IMR-90 (cell line): ENCODE data around the gene BEGAIN. TPM values are rescaled to one million over a fixed set of nuclear protein-coding genes. Genes with fewer than 3 reads are reported as not detected.

Experiments used
- ATAC-seq: fragments of 200-7000 bp; cut with Tn5 transposase; 2 replicates; pipeline ENCODE4 v1.9.1; 2020; ENCODE audit warnings: low read depth, mild to moderate bottlenecking, moderate library complexity
- BruUV-seq: library from RNA; stranded (reverse); fragments of 400-500 nt; replicated peaks from 2 replicates; lab custom pipeline; 2021; lab: Mats Ljungman, UMichigan
- CTCF ChIA-PET: fragments of 300-600 bp; formaldehyde crosslinking; extraction: SDS; loops from one replicate; lab custom pipeline; 2021; ENCODE audit warnings: antibody characterized with exemption; lab: Yijun Ruan, JAX
- POLR2A ChIA-PET: fragments of 300-600 bp; sonication (Branson Sonifier 250); formaldehyde crosslinking; loops from one replicate; lab custom pipeline; 2022; ENCODE audit warnings: antibody characterized with exemption; ENCODE audit not compliant: unreplicated experiment; lab: Charles Lee
- DNase-seq: peaks from one replicate; pipeline ENCODE4 v3.0.0; 2013
- H2AFZ ChIP-seq: replicated peaks from 2 replicates; pipeline ENCODE3; 2013; ENCODE audit warnings: low read length, mild to moderate bottlenecking; ENCODE audit not compliant: poor library complexity
- H2AK5ac ChIP-seq: 2 replicates; pipeline ENCODE4 v1.6.1; 2013; ENCODE audit warnings: low read depth, low read length, inconsistent platforms
- H2AK9ac ChIP-seq: replicated peaks from 2 replicates; pipeline ENCODE3; 2013; ENCODE audit warnings: mild to moderate bottlenecking, low read depth, low read length, moderate library complexity; ENCODE audit not compliant: poor library complexity
- H2BK120ac ChIP-seq: 2 replicates; pipeline ENCODE4 v1.6.1; 2013; ENCODE audit warnings: low read depth, low read length, inconsistent platforms
- H2BK15ac ChIP-seq: 3 replicates; pipeline ENCODE4 v1.6.1; 2013; ENCODE audit warnings: low read depth, low read length, inconsistent platforms
- H2BK20ac ChIP-seq: 2 replicates; pipeline ENCODE4 v1.6.1; 2013; ENCODE audit warnings: low read depth, mild to moderate bottlenecking, inconsistent platforms, low read length, moderate library complexity
- H2BK5ac ChIP-seq: 2 replicates; pipeline ENCODE4 v1.6.1; 2013; ENCODE audit warnings: mild to moderate bottlenecking, low read depth, low read length, inconsistent platforms; ENCODE audit not compliant: poor library complexity, severe bottlenecking
- H3K14ac ChIP-seq: replicated peaks from 2 replicates; pipeline ENCODE4 v1.6.1; 2013; ENCODE audit warnings: low read depth, low read length, inconsistent platforms
- H3K18ac ChIP-seq: 2 replicates; pipeline ENCODE4 v1.6.1; 2013; ENCODE audit warnings: low read depth, low read length, control low read depth
- H3K23ac ChIP-seq: 2 replicates; pipeline ENCODE4 v1.6.1; 2013; ENCODE audit warnings: low read depth, low read length, inconsistent platforms
- H3K27ac ChIP-seq: 2 replicates; pipeline ENCODE4 v1.5.1; 2013; ENCODE audit warnings: mild to moderate bottlenecking, control low read depth, low read length; ENCODE audit not compliant: insufficient read depth
- H3K27me3 ChIP-seq: 2 replicates; pipeline ENCODE4 v1.6.1; 2013; ENCODE audit warnings: low read length; ENCODE audit not compliant: control insufficient read depth, insufficient read depth
- H3K36me3 ChIP-seq: 2 replicates; pipeline ENCODE4 v1.6.1; 2013; ENCODE audit warnings: low read length, mixed read lengths; ENCODE audit not compliant: control insufficient read depth, insufficient read depth
- H3K4ac ChIP-seq: 2 replicates; pipeline ENCODE4 v1.6.1; 2013; ENCODE audit warnings: low read depth, low read length, inconsistent platforms
- H3K4me1 ChIP-seq: 2 replicates; pipeline ENCODE4 v1.6.1; 2013; ENCODE audit warnings: low read length, mixed read lengths; ENCODE audit not compliant: control insufficient read depth, insufficient read depth
- H3K4me2 ChIP-seq: 2 replicates; pipeline ENCODE4 v1.6.1; 2013; ENCODE audit warnings: low read depth, mild to moderate bottlenecking, control low read depth, low read length, moderate library complexity
- H3K4me3 ChIP-seq: 2 replicates; pipeline ENCODE4 v1.5.1; 2013; ENCODE audit warnings: low read depth, mild to moderate bottlenecking, control low read depth, low read length, moderate library complexity; ENCODE audit not compliant: insufficient read depth
- H3K56ac ChIP-seq: 2 replicates; pipeline ENCODE4 v1.6.1; 2013; ENCODE audit warnings: low read length, inconsistent platforms; ENCODE audit not compliant: insufficient read depth; ENCODE audit errors: extremely low read depth
- H3K79me1 ChIP-seq, 2 experiments: 2 replicates each; pipeline ENCODE4 v1.6.1; 2013; ENCODE audit warnings: low read length in 2 of 2, inconsistent platforms in 1 of 2, low read depth in 1 of 2
- H3K9ac ChIP-seq: 2 replicates; pipeline ENCODE4 v1.6.1; 2013; ENCODE audit warnings: low read depth, low read length, control low read depth
- H3K9me1 ChIP-seq: 2 replicates; pipeline ENCODE4 v1.6.1; 2013; ENCODE audit warnings: low read length, inconsistent platforms; ENCODE audit not compliant: insufficient read depth
- H3K9me3 ChIP-seq: 2 replicates; pipeline ENCODE4 v1.6.1; 2013; ENCODE audit warnings: low read length; ENCODE audit not compliant: control insufficient read depth, insufficient read depth
- H4K20me1 ChIP-seq: 2 replicates; pipeline ENCODE4 v1.6.1; 2013; ENCODE audit warnings: low read length, inconsistent platforms; ENCODE audit not compliant: insufficient read depth
- H4K5ac ChIP-seq: 2 replicates; pipeline ENCODE4 v1.6.1; 2013; ENCODE audit warnings: mild to moderate bottlenecking, low read depth, low read length, control low read depth
- H4K8ac ChIP-seq, 2 experiments: 2 replicates each; pipeline ENCODE4 v1.6.1; 2013; ENCODE audit warnings: low read depth in 2 of 2, low read length in 2 of 2, control low read depth in 1 of 2, inconsistent platforms in 1 of 2
- H4K91ac ChIP-seq: 2 replicates; pipeline ENCODE4 v1.6.1; 2013; ENCODE audit warnings: low read depth, low read length, inconsistent platforms; ENCODE audit not compliant: insufficient read depth
- BHLHE40 ChIP-seq: fragments of 150-350 bp; IDR thresholded peaks from 2 replicates; pipeline ENCODE4 v1.6.1; 2016; ENCODE audit warnings: mild to moderate bottlenecking, low read depth, low read length
- CHD1 ChIP-seq: IDR thresholded peaks from 2 replicates; pipeline ENCODE4 v1.6.1; 2012; ENCODE audit warnings: low read depth, low read length, improper control_type of control experiment
- FOS ChIP-seq: fragments of 150-350 bp; IDR thresholded peaks from 2 replicates; pipeline ENCODE4 v1.6.1; 2016; ENCODE audit warnings: low read depth, low read length
- MAZ ChIP-seq: IDR thresholded peaks from 2 replicates; pipeline ENCODE4 v1.6.1; 2012; ENCODE audit warnings: low read depth, mild to moderate bottlenecking, low read length, improper control_type of control experiment, moderate library complexity, borderline replicate concordance
- MXI1 ChIP-seq: IDR thresholded peaks from 2 replicates; pipeline ENCODE4 v1.6.1; 2012; ENCODE audit warnings: low read depth, mild to moderate bottlenecking, low read length, moderate library complexity, borderline replicate concordance
- NFE2L2 ChIP-seq: fragments of 150-350 bp; IDR thresholded peaks from 2 replicates; pipeline ENCODE4 v1.6.1; 2016; ENCODE audit warnings: low read depth, mild to moderate bottlenecking, low read length
- RAD21 ChIP-seq: IDR thresholded peaks from 2 replicates; pipeline ENCODE4 v1.6.1; 2012; ENCODE audit warnings: low read length, improper control_type of control experiment
- RCOR1 ChIP-seq: IDR thresholded peaks from 2 replicates; pipeline ENCODE4 v1.6.1; 2012; ENCODE audit warnings: mild to moderate bottlenecking, low read length, improper control_type of control experiment; ENCODE audit not compliant: insufficient replicate concordance
- RFX5 ChIP-seq: IDR thresholded peaks from 2 replicates; pipeline ENCODE4 v1.8.0; 2012; ENCODE audit warnings: low read depth, mild to moderate bottlenecking, low read length, moderate library complexity
- WGBS, 2 experiments: methylation state at CpG; one replicate each; pipeline versions ENCODE4 v1.1.5 to v1.1.7; 2013; ENCODE audit warnings: missing lambda C conversion rate in 2 of 2; ENCODE audit not compliant: insufficient read length in 1 of 2; ENCODE audit errors: extremely low coverage in 2 of 2; 5-methylcytosine and 5-hydroxymethylcytosine counted together
- dilution Hi-C: fragments of 300-500 bp; cut with HindIII; formaldehyde crosslinking; loops from one replicate; pipeline ENCODE4 v1.14.3; 2018; ENCODE audit warnings: low sequenced_read_pairs; ENCODE audit not compliant: unreplicated experiment
- in situ Hi-C: fragments of 300-500 bp; cut with MboI; formaldehyde crosslinking; loops from 3 replicates; pipeline ENCODE4 v1.14.3; 2019; ENCODE audit warnings: low sequenced_read_pairs, inconsistent platforms, mixed read lengths
- intact Hi-C: fragments of 100-400 bp; cut with micrococcal nuclease; formaldehyde crosslinking; loops from 2 replicates; pipeline ENCODE4 v1.10.0; 2022
- polyA plus RNA-seq, 3 experiments: library from polyadenylated mRNA; depleted of rRNA; stranded (reverse); fragments of >200 nt; gene quantifications; 2 replicates each; pipeline ENCODE4 v1.2.3, GENCODE V29; 2012; ENCODE audit warnings: low replicate concordance in 1 of 3
- total RNA-seq: library from RNA; depleted of rRNA; stranded (reverse); fragments of >200 nt; gene quantifications from 2 replicates; pipeline ENCODE4 v1.2.3, GENCODE V29; 2012
- TF ChIP-seq, protein P1 (sequence below): conservative IDR thresholded peaks from 2 replicates; pipeline ENCODE4 v1.5.1; 2012; ENCODE audit warnings: mild to moderate bottlenecking, low read depth, low read length, improper control_type of control experiment
- TF ChIP-seq, protein P2 (sequence below): fragments of 150-350 bp; IDR thresholded peaks from 2 replicates; pipeline ENCODE4 v1.6.1; 2016; ENCODE audit warnings: low read depth, mild to moderate bottlenecking, low read length, moderate library complexity, borderline replicate concordance

The BEGAIN gene
- total and polyA plus RNA-seq, 2 of the 4 experiments (the other 2 are of a cell fraction) = 0.18 to 0.99 TPM

DNA sequence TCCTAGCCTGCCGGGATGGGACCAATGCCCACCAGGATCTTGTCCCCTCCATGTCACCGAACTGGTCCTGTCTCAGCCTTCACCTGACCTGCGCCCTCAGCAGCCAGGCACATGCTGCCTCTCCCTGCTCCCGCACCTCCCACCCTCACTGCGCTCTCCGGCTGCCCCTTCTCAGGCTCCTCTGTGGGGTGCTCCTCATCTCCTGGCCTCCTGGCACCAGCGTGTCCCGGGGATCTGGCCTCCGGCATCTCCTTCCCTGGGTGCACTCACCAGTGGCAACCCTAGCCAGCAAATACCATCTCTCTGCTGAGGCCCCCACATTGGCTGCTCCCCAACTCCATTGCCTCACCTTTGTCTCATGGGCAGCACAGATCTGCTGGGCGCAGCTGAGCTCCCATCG is 29.0 kb downstream of the BEGAIN start:
- POLR2A ChIA-PET = no interaction called here
- no peak overlapping the region for H3K27ac ChIP-seq

More for the DNA sequence above, 29.0 kb downstream of the BEGAIN start:
- H3K27me3 ChIP-seq = peaks cover 55% of the 10 kb centered on the region
- no peak overlapping the region for H2BK15ac ChIP-seq
- H4K20me1 ChIP-seq = no peaks in the 10 kb centered on the region; the same call in 1 of the 2 replicates
- no peak overlapping the region for H2BK20ac ChIP-seq
- TF ChIP-seq BHLHE40 (no peak), RAD21 (no peak), RFX5 (no peak), MXI1 (no peak), CHD1 (no peak), NFE2L2 (no peak), MAZ (no peak), RCOR1 (no peak), FOS (no peak)
- TF ChIP-seq, protein P1, sequence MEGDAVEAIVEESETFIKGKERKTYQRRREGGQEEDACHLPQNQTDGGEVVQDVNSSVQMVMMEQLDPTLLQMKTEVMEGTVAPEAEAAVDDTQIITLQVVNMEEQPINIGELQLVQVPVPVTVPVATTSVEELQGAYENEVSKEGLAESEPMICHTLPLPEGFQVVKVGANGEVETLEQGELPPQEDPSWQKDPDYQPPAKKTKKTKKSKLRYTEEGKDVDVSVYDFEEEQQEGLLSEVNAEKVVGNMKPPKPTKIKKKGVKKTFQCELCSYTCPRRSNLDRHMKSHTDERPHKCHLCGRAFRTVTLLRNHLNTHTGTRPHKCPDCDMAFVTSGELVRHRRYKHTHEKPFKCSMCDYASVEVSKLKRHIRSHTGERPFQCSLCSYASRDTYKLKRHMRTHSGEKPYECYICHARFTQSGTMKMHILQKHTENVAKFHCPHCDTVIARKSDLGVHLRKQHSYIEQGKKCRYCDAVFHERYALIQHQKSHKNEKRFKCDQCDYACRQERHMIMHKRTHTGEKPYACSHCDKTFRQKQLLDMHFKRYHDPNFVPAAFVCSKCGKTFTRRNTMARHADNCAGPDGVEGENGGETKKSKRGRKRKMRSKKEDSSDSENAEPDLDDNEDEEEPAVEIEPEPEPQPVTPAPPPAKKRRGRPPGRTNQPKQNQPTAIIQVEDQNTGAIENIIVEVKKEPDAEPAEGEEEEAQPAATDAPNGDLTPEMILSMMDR = no peak
- TF ChIP-seq, protein P2, sequence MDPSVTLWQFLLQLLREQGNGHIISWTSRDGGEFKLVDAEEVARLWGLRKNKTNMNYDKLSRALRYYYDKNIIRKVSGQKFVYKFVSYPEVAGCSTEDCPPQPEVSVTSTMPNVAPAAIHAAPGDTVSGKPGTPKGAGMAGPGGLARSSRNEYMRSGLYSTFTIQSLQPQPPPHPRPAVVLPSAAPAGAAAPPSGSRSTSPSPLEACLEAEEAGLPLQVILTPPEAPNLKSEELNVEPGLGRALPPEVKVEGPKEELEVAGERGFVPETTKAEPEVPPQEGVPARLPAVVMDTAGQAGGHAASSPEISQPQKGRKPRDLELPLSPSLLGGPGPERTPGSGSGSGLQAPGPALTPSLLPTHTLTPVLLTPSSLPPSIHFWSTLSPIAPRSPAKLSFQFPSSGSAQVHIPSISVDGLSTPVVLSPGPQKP = no peak
- H2AK9ac ChIP-seq = no peak overlapping the region
- no peak overlapping the region for H2AK5ac ChIP-seq
- H3K4me1 ChIP-seq = no peaks in the 10 kb centered on the region
- no peaks in the 10 kb centered on the region for H3K79me1 ChIP-seq
- no peak overlapping the region for H4K91ac ChIP-seq
- no peak overlapping the region for H4K8ac ChIP-seq
- no peak for ATAC-seq
- H3K56ac ChIP-seq = no peak overlapping the region
- no peak overlapping the region for H3K14ac ChIP-seq
- no peak overlapping the region for H3K4me3 ChIP-seq
- dilution Hi-C loops (no loop called here), intact Hi-C loops (no loop called here), in situ Hi-C loops (no loop called here)
- CTCF ChIA-PET = no interaction called here
- no peak overlapping the region for H2BK120ac ChIP-seq
- H3K36me3 ChIP-seq = no peaks in the 10 kb centered on the region
- H2BK5ac ChIP-seq = no peak overlapping the region
- no peak overlapping the region for H3K4ac ChIP-seq
- no peaks in the 10 kb centered on the region for H3K9me3 ChIP-seq
- no TSS peak for BruUV-seq
- no peak overlapping the region for H3K23ac ChIP-seq
- no peak overlapping the region for H4K5ac ChIP-seq
- no peak overlapping the region for H3K4me2 ChIP-seq
- no peak overlapping the region for H2AFZ ChIP-seq
- no peak for DNase-seq
- WGBS, 2 experiments = 82% methylated on average over 7 of the region's 11 CpGs; no CpG with 5 or more reads in 1 of the 2 experiments
- no peaks in the 10 kb centered on the region for H3K9me1 ChIP-seq
- H3K9ac ChIP-seq = no peak overlapping the region
- no peak overlapping the region for H3K18ac ChIP-seq
